ENCODE measurements around the gene SMIM20. TPM values are rescaled to one million over a fixed set of nuclear protein-coding genes. Genes with fewer than 3 reads are reported as not detected.

Gene SMIM20
- polyA plus RNA-seq, 1 donor from 2014 or later = 19.1 TPM

- no peaks in the 10 kb centered on the region for H4K20me1 ChIP-seq (ENCODE audit: insufficient read depth)
- no peaks in the 10 kb centered on the region for H3K36me3 ChIP-seq (ENCODE audit: insufficient read depth, low read length)
- H2AFZ ChIP-seq (ENCODE audit: low read depth, low read length) = no peak overlapping the region
- H3K79me2 ChIP-seq (replicated peaks; ENCODE audit: insufficient read depth, low read length) = no peaks in the 10 kb centered on the region
- H3K27ac ChIP-seq (ENCODE audit: low read length) = no peak overlapping the region
- TF ChIP-seq POLR2AphosphoS5 (IDR thresholded peaks at IDR 0.05) (no peak), MXI1 (conservative IDR thresholded peaks at IDR 0.05; ENCODE audit: poor library complexity, severe bottlenecking) (no peak), CTCF (IDR thresholded peaks at IDR 0.05; ENCODE audit: poor library complexity, severe bottlenecking) (no peak), RAD21 (conservative IDR thresholded peaks at IDR 0.05) (no peak), REST (IDR thresholded peaks at IDR 0.05; ENCODE audit: borderline replicate concordance) (no peak), EP300 (conservative IDR thresholded peaks at IDR 0.05; ENCODE audit: poor library complexity, severe bottlenecking) (no peak), EZH2 (IDR thresholded peaks at IDR 0.05; ENCODE audit: borderline replicate concordance, insufficient read depth, low read length, poor library complexity, severe bottlenecking) (no peak), SMC3 (conservative IDR thresholded peaks at IDR 0.05; ENCODE audit: poor library complexity) (no peak), TAF1 (IDR thresholded peaks at IDR 0.05; ENCODE audit: low read depth) (no peak)
- no peak overlapping the region for H3K4me3 ChIP-seq (ENCODE audit: low read length)
- no peaks in the 10 kb centered on the region for H3K9me3 ChIP-seq (ENCODE audit: low read length)
- H3K4me2 ChIP-seq (ENCODE audit: low read length) = no peak overlapping the region
- no peaks in the 10 kb centered on the region for H3F3A ChIP-seq (ENCODE audit: insufficient read depth, low read length, poor library complexity, severe bottlenecking)
- H3K9ac ChIP-seq (ENCODE audit: low read length) = no peak overlapping the region
- H3K9me2 ChIP-seq (ENCODE audit: insufficient read depth, low read length) = no peaks in the 10 kb centered on the region
- no peaks in the 10 kb centered on the region for H3K27me3 ChIP-seq (ENCODE audit: insufficient read depth, low read depth, low read length)
Measured at GRCh38 chr4:25953740-25954139, 39.7 kb downstream of the SMIM20 start.

- no peaks in the 10 kb centered on the region for H4K20me1 ChIP-seq (ENCODE audit: insufficient read depth)
- no peaks in the 10 kb centered on the region for H3K9me2 ChIP-seq (ENCODE audit: insufficient read depth, low read length)
- H2AFZ ChIP-seq (ENCODE audit: low read depth, low read length) = no peak overlapping the region
- no peaks in the 10 kb centered on the region for H3F3A ChIP-seq (ENCODE audit: insufficient read depth, low read length, poor library complexity, severe bottlenecking)
- H3K79me2 ChIP-seq (replicated peaks; ENCODE audit: insufficient read depth, low read length) = no peaks in the 10 kb centered on the region
- no peak for TF ChIP-seq SMC3 (conservative IDR thresholded peaks at IDR 0.05; ENCODE audit: poor library complexity)
- TF ChIP-seq POLR2AphosphoS5 (IDR thresholded peaks at IDR 0.05) = no peak
- TF ChIP-seq TAF1 (IDR thresholded peaks at IDR 0.05; ENCODE audit: low read depth) = no peak
- no peak for TF ChIP-seq EP300 (conservative IDR thresholded peaks at IDR 0.05; ENCODE audit: poor library complexity, severe bottlenecking)
- no peak for TF ChIP-seq RAD21 (conservative IDR thresholded peaks at IDR 0.05)
- no peak for TF ChIP-seq REST (IDR thresholded peaks at IDR 0.05; ENCODE audit: borderline replicate concordance)
- no peak for TF ChIP-seq MXI1 (conservative IDR thresholded peaks at IDR 0.05; ENCODE audit: poor library complexity, severe bottlenecking)
- no peak for TF ChIP-seq EZH2 (IDR thresholded peaks at IDR 0.05; ENCODE audit: borderline replicate concordance, insufficient read depth, low read length, poor library complexity, severe bottlenecking)
- no peak for TF ChIP-seq CTCF (IDR thresholded peaks at IDR 0.05; ENCODE audit: poor library complexity, severe bottlenecking)
- H3K9ac ChIP-seq (ENCODE audit: low read length) = no peak overlapping the region
- no peak overlapping the region for H3K4me2 ChIP-seq (ENCODE audit: low read length)
- H3K9me3 ChIP-seq (ENCODE audit: low read length) = no peaks in the 10 kb centered on the region
- H3K27ac ChIP-seq (ENCODE audit: low read length) = no peak overlapping the region
- H3K36me3 ChIP-seq (ENCODE audit: insufficient read depth, low read length) = no peaks in the 10 kb centered on the region
- H3K27me3 ChIP-seq (ENCODE audit: insufficient read depth, low read depth, low read length) = no peaks in the 10 kb centered on the region
- H3K4me3 ChIP-seq (ENCODE audit: low read length) = no peak overlapping the region
Measured at GRCh38 chr4:25954293-25954904, 40.4 kb downstream of the SMIM20 start.
